Fibroblast of mammary gland (primary cell): ENCODE data around the gene TMEM81.

Source experiments
- DNase-seq: peaks from one replicate; pipeline ENCODE4 v3.0.0-alpha.2; 2010; ENCODE audit warnings: low read depth
- H3K4me3 ChIP-seq: 2 replicates; pipeline ENCODE4 v1.5.1; 2011; ENCODE audit warnings: low read depth, mild to moderate bottlenecking, low read length, moderate library complexity; ENCODE audit not compliant: control insufficient read depth
- CTCF ChIP-seq: conservative IDR thresholded peaks from 2 replicates; pipeline ENCODE4 v1.5.1; 2011; ENCODE audit warnings: low read depth, low read length, inconsistent platforms; ENCODE audit not compliant: control insufficient read depth, insufficient read depth

Gene TMEM81

GRCh38 chr1:205107327-205107726 is 23.1 kb upstream of the TMEM81 start:
- no peak overlapping the region for H3K4me3 ChIP-seq
- DNase-seq: no peak
- no peak for TF ChIP-seq CTCF

GRCh38 chr1:205102404-205102803 is 18.1 kb upstream of the TMEM81 start:
- no peak overlapping the region for H3K4me3 ChIP-seq
- TF ChIP-seq CTCF: no peak
- no peak for DNase-seq

GRCh38 chr1:205098242-205098641 is 14.0 kb upstream of the TMEM81 start:
- no peak for TF ChIP-seq CTCF
- no peak for DNase-seq

GRCh38 chr1:205095422-205095821 is 11.2 kb upstream of the TMEM81 start:
- no peak overlapping the region for H3K4me3 ChIP-seq
- DNase-seq: no peak
- no peak for TF ChIP-seq CTCF

More at GRCh38 chr1:205098242-205098641, 14.0 kb upstream of the TMEM81 start:
- no peak overlapping the region for H3K4me3 ChIP-seq

- DNase-seq: peak; percentile 77
- no peak for TF ChIP-seq CTCF
- H3K4me3 ChIP-seq: no peak overlapping the region
These were observed 6.9 kb upstream of the TMEM81 start for GRCh38 chr1:205091043-205091740.

- DNase-seq: no peak
- TF ChIP-seq CTCF: no peak
- no peak overlapping the region for H3K4me3 ChIP-seq
These were observed 4.1 kb upstream of the TMEM81 start for GRCh38 chr1:205088341-205088740.
